SJSA1 (cell line): ENCODE data around the gene CD8B. TPM values are rescaled to one million over a fixed set of nuclear protein-coding genes. Genes with fewer than 3 reads are reported as not detected.
"Not testable (repeated sequence)": the region's sequence is repeated elsewhere in the genome, so short reads cannot be mapped to it uniquely, and the experiment has no call there.

Experiments
- DNase-seq, 2 experiments: peaks; one replicate each; pipeline ENCODE4 v3.0.0-alpha.2; 2015 to 2020; ENCODE audit warnings: low spot score in 2 of 2, low read depth in 1 of 2
- H3K27ac ChIP-seq: fragments of 250-450 bp; sonication (Bioruptor Pico); 2 replicates; pipeline ENCODE4 v1.5.1; 2020; ENCODE audit warnings: mild to moderate bottlenecking, moderate library complexity
- H3K27me3 ChIP-seq: fragments of 250-450 bp; sonication (Bioruptor Pico); replicated peaks from 2 replicates; pipeline ENCODE4 v1.5.1; 2020; ENCODE audit warnings: mild to moderate bottlenecking, moderate library complexity
- H3K36me3 ChIP-seq: fragments of 250-450 bp; sonication (Bioruptor Pico); 2 replicates; pipeline ENCODE4 v1.5.1; 2020; ENCODE audit warnings: mild to moderate bottlenecking
- H3K4me1 ChIP-seq: fragments of 250-450 bp; sonication (Bioruptor Pico); replicated peaks from 2 replicates; pipeline ENCODE4 v1.6.1; 2021; ENCODE audit warnings: mild to moderate bottlenecking
- H3K4me3 ChIP-seq: fragments of 250-450 bp; sonication (Bioruptor Pico); 2 replicates; pipeline ENCODE4 v1.5.1; 2020; ENCODE audit warnings: mild to moderate bottlenecking
- H3K9me3 ChIP-seq: fragments of 250-450 bp; sonication (Bioruptor Pico); replicated peaks from 2 replicates; pipeline ENCODE4 v1.5.1; 2020; ENCODE audit warnings: mild to moderate bottlenecking
- total RNA-seq: library from RNA; depleted of rRNA; stranded (reverse); fragments of >200 nt; shearing (Covaris generic); gene quantifications from 2 replicates; pipeline ENCODE4 v1.2.3, GENCODE V29; 2014; rRNA removed

Gene CD8B
- not detected in 2 replicates for total RNA-seq

GRCh38 chr2:86861628-86862379 is at the start of gene CD8B:
CD8B (minus strand) TSS chr2:86861886; CDS start chr2:86861865, 21 bp downstream.
- H3K27ac ChIP-seq, H3K4me3 ChIP-seq, H3K27me3 ChIP-seq, DNase-seq, H3K36me3 ChIP-seq, H3K9me3 ChIP-seq, H3K4me1 ChIP-seq: not testable (repeated sequence)

- H3K27ac ChIP-seq, DNase-seq, H3K36me3 ChIP-seq, H3K9me3 ChIP-seq, H3K4me1 ChIP-seq, H3K4me3 ChIP-seq, H3K27me3 ChIP-seq: not testable (repeated sequence)
Measured at GRCh38 chr2:86905868-86906267, 44.2 kb upstream of the CD8B start.

GRCh38 chr2:86900687-86901086 is 39.0 kb upstream of the CD8B start:
- DNase-seq, H3K27ac ChIP-seq, H3K4me3 ChIP-seq, H3K9me3 ChIP-seq, H3K4me1 ChIP-seq, H3K36me3 ChIP-seq, H3K27me3 ChIP-seq: not testable (repeated sequence)

GRCh38 chr2:86886026-86886425 is 24.3 kb upstream of the CD8B start:
- not testable (repeated sequence) for DNase-seq, H3K27me3 ChIP-seq, H3K27ac ChIP-seq, H3K4me3 ChIP-seq, H3K9me3 ChIP-seq, H3K36me3 ChIP-seq, H3K4me1 ChIP-seq

GRCh38 chr2:86882865-86883264 is 21.2 kb upstream of the CD8B start:
- not testable (repeated sequence) for DNase-seq, H3K9me3 ChIP-seq, H3K27me3 ChIP-seq, H3K27ac ChIP-seq, H3K4me3 ChIP-seq, H3K36me3 ChIP-seq, H3K4me1 ChIP-seq

GRCh38 chr2:86882118-86882665 is 20.5 kb upstream of the CD8B start:
- DNase-seq, H3K4me3 ChIP-seq, H3K4me1 ChIP-seq, H3K27ac ChIP-seq, H3K27me3 ChIP-seq, H3K9me3 ChIP-seq, H3K36me3 ChIP-seq: not testable (repeated sequence)

- H3K36me3 ChIP-seq, H3K27ac ChIP-seq, H3K4me3 ChIP-seq, H3K9me3 ChIP-seq, DNase-seq, H3K27me3 ChIP-seq, H3K4me1 ChIP-seq: not testable (repeated sequence)
Measured at GRCh38 chr2:86878986-86879385, 17.3 kb upstream of the CD8B start.

GRCh38 chr2:86870941-86871340 is 9.3 kb upstream of the CD8B start:
- H3K9me3 ChIP-seq, H3K4me3 ChIP-seq, H3K4me1 ChIP-seq, H3K27ac ChIP-seq, H3K27me3 ChIP-seq, DNase-seq, H3K36me3 ChIP-seq: not testable (repeated sequence)

- not testable (repeated sequence) for DNase-seq, H3K36me3 ChIP-seq, H3K27ac ChIP-seq
Measured at GRCh38 chr2:86868895-86869468, 7.3 kb upstream of the CD8B start.

GRCh38 chr2:86862380-86862703 is 656 bp upstream of the CD8B start:
- H3K9me3 ChIP-seq, H3K36me3 ChIP-seq, H3K4me1 ChIP-seq, H3K4me3 ChIP-seq, H3K27me3 ChIP-seq, H3K27ac ChIP-seq, DNase-seq: not testable (repeated sequence)

More at GRCh38 chr2:86868895-86869468, 7.3 kb upstream of the CD8B start:
- not testable (repeated sequence) for H3K4me1 ChIP-seq, H3K9me3 ChIP-seq, H3K4me3 ChIP-seq, H3K27me3 ChIP-seq

GRCh38 chr2:86861175-86861574 is 511 bp downstream of the CD8B start:
- not testable (repeated sequence) for DNase-seq, H3K9me3 ChIP-seq, H3K36me3 ChIP-seq, H3K27me3 ChIP-seq, H3K27ac ChIP-seq, H3K4me1 ChIP-seq, H3K4me3 ChIP-seq

GRCh38 chr2:86860573-86860972 is 1.1 kb downstream of the CD8B start:
- not testable (repeated sequence) for H3K4me3 ChIP-seq, H3K36me3 ChIP-seq, H3K9me3 ChIP-seq

GRCh38 chr2:86857688-86858087 is 4.0 kb downstream of the CD8B start:
- H3K4me1 ChIP-seq, H3K27ac ChIP-seq, H3K36me3 ChIP-seq, H3K4me3 ChIP-seq, H3K27me3 ChIP-seq, H3K9me3 ChIP-seq, DNase-seq: not testable (repeated sequence)

More at GRCh38 chr2:86860573-86860972, 1.1 kb downstream of the CD8B start:
- H3K27ac ChIP-seq, H3K27me3 ChIP-seq, H3K4me1 ChIP-seq, DNase-seq: not testable (repeated sequence)

GRCh38 chr2:86856498-86856897 is 5.2 kb downstream of the CD8B start:
- H3K9me3 ChIP-seq, H3K36me3 ChIP-seq, H3K27me3 ChIP-seq, H3K4me3 ChIP-seq, H3K4me1 ChIP-seq, H3K27ac ChIP-seq, DNase-seq: not testable (repeated sequence)

- H3K9me3 ChIP-seq, H3K27me3 ChIP-seq, DNase-seq, H3K4me1 ChIP-seq, H3K4me3 ChIP-seq, H3K27ac ChIP-seq, H3K36me3 ChIP-seq: not testable (repeated sequence)
Measured at GRCh38 chr2:86855981-86856380, 5.7 kb downstream of the CD8B start.
